HG03025 (cell line): ENCODE data around the gene PCOLCE2.

ENCODE experiments used
- ATAC-seq: cut with Tn5 transposase; IDR thresholded peaks from one replicate; pipeline ENCODE4 v1.9.1; 2021; ENCODE audit warnings: mild to moderate bottlenecking, moderate library complexity; ENCODE audit not compliant: unreplicated experiment, low FRiP score

Gene PCOLCE2

DNA sequence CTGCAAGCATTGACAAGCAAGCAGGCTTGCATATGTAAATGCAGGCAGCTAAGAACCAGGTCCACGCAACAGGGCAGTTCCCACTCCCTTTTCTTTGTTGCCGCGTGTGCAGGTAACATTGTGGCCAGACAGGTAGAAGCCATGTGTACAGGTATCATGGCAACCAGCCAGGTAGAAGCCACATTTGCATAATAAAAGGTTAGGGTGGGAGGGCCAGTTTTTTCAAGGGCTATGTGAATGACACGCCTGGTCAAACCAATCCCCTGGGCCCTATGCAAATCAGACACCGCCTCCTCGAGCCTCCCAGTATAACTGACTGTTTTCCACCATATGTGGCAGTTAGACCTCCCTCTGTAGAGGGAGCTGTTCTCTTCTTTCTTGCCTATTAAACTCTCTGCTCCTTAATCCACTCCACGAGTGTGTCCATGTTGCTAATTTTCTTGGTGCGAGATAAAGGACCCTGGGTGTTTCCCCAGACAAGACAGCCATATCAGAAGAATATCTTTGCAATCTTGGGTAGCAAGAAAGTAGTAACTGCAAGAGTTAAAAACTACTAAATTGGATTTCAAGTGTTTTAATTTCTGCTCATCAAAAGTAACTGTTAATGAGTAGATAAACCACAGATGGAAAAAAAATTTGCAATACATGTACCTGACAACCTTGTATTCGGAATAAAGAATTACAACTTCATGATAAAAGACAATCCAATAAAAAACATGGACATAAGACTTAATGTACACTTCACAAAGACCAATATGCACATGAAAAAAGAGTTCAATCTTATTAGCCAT, 21.8 kb downstream of the PCOLCE2 start:
- no peak for ATAC-seq

DNA sequence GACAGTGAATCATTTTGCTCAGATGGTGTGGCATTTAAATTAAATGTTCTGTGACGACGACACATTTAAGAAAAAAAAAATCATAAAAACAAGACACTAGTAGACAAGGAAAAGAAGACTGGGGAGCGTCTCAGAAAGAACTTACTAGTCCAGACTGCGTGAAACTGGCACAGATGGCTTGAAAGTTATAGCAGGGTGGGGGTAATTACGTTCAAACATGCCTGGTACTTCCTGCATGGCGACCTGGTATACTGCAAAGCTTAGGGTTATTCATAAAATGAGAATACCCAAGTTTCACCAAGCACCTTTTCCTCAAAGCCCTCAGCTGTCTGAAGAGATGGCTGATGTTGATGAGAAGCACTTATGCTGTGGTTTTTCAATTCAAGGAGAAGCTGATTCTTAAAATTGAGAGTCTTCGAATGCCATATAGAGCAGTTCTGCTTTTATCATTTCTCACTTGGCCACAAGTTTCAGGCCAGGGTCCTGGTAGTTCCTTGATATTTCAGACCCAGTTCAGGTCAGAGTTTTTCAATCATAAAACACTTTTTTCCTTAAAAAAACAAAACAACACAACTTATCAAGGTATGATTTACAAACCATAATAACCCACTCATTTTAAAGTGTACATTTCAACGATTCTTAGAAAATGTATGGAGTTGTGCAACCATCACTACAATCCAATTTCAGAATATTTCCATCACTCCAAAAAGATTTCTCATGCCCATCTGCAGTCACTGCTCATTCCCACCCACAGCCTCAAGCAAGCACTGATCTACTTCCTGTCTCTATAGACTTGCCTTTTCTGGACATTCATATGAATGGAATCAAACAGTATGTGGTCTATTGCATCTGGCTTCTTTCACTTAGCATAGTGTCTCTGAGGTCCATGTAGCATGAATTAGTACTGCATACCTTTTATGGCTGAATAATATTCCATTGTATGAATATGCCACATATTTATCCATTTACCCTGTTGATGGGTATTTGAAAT, 24.7 kb downstream of the PCOLCE2 start:
- no peak for ATAC-seq

DNA sequence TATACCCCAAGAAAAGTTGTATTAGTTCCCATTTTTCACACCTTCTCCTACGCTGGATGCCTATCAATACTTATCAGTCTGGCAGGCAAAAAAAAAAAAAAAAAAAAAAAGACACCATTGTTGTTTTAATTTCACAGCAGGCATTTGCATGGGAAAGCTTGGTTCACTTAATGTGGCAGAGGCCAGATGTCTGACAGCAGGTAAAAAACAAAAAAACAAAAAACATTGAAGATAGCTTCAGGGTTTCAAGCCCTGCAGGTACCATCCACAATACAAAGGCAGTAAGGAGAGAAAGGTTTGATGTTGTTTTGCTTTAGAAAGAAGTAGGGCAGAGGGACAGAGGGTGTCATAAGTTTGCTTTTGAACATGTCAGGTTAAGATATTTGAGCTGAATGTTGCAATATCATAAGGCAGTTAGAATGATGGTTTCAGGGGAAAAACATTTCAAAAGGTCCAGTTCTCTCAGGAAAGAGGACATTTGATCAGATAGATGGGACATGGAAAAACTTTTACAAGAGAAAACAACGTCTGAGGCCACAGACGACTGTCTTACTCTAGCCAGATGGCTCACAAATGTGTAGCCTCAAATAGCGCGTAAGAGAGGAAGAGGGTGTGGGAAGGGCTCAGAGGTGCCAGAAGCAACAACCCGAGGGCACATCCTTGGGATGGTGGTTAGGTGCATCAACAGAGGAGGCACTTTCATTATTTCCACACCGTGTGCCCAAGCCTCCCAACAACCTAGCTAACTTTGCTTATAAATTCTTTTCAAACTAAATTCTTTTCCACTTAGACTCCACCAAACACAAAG, 25.7 kb downstream of the PCOLCE2 start:
- no peak for ATAC-seq

DNA sequence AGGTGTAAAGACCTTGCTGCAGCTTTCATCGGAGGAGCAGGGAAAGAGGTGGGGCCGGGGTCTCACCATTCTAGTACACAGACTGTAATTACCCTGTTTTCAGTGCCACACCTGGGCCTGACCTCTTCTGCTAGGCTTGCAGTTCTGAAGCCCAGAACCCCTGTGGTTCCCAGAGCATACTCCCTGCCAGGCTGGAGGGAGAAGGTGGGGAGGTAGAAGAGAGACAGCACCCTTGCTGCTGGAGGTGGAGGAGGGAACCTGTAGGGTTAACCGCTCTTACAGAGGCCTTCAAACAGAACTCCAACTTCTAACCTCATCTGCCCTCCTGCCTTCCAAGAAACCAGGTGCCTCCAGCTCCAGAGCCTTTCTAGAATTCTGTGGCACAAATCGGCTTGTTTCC, 27.0 kb downstream of the PCOLCE2 start:
- ATAC-seq: no peak

- ATAC-seq: no peak
Measured at GRCh38 chr3:142858043-142858442, 30.8 kb downstream of the PCOLCE2 start.

DNA sequence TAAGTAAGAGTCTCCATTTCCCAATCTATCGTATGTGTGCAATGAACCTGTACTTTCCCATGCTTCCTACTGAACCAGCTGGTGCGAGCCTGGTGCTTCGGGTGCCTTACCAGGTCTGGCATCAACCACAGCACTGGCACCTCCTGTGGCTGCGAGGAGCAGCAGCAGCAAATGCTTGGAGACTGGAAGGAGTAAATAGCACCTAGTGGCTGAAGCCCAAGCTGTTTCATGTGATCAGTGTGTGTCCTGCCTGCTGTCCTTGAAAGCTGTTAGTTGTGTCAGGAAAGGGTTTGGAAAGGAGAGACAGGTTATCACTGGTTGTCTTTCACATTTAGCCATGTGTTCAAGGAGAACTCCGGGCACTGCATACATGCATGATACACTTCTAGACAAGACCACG, 31.8 kb downstream of the PCOLCE2 start:
- ATAC-seq: no peak

DNA sequence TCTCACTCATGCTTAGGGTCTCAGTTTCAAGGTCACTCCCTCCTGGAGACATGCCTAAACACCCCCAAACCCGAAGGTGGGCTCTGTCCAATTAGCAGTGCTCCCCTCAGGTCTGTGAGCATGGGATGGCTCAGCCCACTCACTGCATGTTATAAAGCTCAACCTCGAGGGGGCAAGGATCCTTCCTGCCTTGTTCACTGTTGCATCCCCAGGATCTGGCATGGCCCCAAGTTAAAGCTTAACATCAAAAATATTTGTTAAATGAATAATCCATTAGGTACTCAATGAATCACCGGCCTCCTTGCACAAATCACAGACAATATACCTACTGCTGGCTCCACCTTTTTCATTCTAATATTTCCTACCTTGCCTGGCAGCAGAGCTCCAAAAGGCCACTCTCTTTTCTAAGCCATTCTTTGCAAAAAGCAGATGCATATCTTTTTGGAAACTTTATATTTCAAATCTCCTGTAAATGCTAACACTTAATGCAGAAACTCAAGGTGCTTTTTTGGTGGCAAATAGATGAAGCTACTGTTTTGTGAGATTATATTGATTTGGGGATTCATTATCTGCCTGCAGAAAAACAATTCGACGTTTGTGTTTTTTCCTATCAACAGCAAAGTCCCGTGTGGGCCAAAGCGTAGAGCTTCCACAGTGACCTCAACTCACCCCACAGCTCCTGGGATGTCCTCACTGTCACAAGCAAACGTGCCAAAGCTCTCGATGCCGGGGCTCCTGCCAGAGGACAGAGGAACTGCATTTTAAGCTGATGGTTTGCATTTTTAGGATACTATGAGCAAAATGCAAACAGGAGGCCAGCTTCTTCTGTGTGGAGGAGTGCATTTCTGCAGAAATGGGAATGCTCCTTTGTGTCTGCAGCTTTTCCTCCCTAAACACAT, 35.4 kb downstream of the PCOLCE2 start:
- ATAC-seq: no peak

- ATAC-seq: no peak
Measured at GRCh38 chr3:142852009-142852408, 36.9 kb downstream of the PCOLCE2 start.

DNA sequence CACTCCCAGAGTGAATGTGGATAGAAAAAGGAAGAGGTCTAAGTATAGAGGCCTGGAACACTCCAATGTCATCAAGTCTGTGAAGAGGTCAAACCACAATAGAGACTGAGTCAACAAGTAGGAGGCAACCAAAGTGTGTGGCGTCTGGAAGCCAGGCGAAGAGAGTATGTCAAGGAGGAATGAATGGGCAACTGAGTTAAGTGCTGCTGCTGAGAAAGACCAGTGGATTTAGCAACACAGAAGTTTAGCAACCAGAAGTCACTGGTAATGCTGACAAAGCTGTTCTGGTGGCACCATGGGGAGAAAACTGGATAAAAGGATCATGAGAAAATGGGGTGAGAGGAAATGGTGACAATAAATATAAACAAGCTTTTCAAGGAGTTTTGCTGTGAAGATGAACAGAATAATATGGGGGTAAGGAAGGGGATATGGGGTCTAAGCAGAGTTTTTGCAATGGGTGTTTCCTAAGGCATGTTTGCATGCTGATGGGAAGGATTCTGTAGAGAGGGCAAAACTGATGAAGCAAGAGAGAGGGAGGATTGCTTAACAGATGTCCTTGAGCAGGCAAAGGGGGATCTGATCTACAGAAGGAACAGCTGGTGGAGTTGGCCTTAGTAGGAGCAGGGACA, 38.4 kb downstream of the PCOLCE2 start:
- no peak for ATAC-seq

- ATAC-seq: no peak
Measured at GRCh38 chr3:142849148-142849547, 39.7 kb downstream of the PCOLCE2 start.

DNA sequence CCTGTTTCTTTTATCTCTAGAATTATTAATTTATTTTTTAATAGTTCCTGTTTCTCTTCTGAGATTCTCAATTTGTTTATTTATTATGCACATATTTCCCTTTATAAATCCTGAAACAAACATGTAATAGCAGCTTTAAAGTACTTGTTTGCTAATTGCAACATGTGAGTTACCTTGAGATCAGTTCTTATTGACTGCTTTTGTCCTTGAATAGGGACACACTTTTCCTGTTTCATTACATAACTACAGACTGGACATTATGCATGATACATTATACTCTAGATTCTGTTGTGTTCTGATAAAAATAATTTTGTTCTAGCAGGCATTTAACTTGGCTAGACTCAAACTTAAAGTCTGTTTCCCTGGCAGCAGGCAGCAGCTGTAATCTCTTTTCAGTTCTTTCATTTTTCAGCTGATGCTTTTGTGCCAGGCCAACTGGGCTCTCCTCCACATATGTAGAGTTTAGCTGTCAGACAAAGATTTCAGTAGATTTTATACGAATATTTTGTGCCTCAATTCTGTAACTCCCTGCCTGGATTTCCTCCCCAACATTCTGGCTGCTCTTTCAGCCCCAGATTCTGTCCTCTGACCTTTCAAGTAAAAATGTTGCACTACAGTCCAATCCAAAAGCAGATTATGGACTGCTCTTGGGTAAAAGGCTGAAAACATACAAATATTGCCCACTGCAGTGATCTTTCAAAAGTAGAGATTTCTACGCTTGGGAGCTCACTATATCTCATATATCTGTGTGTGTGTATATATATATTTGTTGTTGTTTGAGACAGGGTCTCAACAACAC, 41.9 kb downstream of the PCOLCE2 start:
- no peak for ATAC-seq

- no peak for ATAC-seq
Measured at GRCh38 chr3:142844339-142844977, 44.4 kb downstream of the PCOLCE2 start.

GRCh38 chr3:142839831-142840230, 49.1 kb downstream of the PCOLCE2 start:
- no peak for ATAC-seq

GRCh38 chr3:142837526-142837925, 51.4 kb downstream of the PCOLCE2 start:
- no peak for ATAC-seq

DNA sequence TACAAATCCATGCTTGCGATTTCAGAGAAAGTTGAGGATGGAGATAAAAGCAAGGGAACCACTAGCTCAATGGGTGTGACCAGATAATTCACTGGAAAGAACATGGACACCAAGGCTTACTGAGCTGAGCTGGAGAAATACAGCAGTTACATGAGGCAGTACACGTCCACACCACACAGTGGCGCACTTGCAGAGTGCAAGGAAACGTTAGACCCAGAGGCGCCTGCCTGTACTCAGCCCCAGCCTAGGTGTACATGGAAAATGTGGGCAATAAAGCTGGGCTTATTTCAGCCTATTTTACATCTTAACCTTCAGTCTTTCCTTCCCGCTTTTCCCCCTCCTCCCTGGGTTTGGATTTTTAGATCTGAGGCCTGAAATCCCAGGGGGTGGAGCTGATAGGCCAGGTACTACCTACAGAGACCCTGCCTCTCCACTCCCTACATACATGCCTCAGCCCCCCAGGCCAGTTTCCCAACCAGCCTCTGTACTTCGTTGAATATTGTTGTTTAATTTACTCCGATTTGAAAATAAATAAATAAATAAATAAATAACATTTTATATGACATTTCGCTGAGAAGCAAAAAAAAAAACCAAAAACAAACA, 60.1 kb downstream of the PCOLCE2 start:
- ATAC-seq: peak; percentile 96

GRCh38 chr3:142819179-142819578, 69.7 kb downstream of the PCOLCE2 start:
- no peak for ATAC-seq

GRCh38 chr3:142818651-142819050, 70.2 kb downstream of the PCOLCE2 start:
- ATAC-seq: no peak

- ATAC-seq: no peak
Measured at GRCh38 chr3:142817897-142818296, 71.0 kb downstream of the PCOLCE2 start.
